NCI-H226 (cell line): ENCODE results near the gene PCDHA1.
"Not testable (repeated sequence)": the region's sequence is repeated elsewhere in the genome, so short reads cannot be mapped to it uniquely, and the experiment has no call there.

Experiments used
- DNase-seq: peaks from one replicate; pipeline ENCODE4 v3.0.0-alpha.2; 2015

Gene PCDHA1

DNA sequence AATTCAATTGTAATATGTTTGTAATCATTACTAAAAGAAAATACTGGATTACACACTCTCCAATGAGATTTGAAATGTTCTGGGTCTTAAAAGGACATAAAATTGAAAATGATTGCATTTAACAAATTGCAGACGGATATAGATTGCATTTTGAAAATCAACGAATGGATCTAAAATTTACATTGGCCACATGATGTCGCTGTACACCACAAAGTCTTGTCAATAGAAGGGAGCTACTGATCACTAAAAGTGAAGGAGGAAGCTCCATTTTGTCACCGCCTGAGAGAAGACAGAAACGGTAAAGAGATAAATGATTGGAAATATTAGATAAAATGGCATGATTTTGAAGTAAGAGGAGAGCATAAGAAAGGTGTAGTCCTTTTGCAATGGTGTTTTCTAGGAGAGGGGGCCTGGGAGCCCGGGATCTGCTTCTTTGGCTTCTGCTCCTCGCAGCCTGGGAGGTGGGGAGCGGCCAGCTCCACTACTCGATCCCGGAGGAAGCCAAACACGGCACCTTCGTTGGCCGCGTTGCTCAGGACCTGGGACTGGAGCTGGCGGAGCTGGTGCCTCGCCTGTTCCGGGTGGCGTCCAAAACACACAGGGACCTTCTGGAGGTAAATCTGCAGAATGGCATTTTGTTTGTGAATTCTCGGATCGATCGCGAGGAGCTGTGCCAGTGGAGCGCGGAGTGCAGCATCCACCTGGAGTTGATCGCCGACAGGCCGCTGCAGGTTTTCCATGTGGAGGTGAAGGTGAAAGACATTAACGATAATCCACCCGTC lies at the start of gene PCDHA1:
Gene PCDHA1 (plus strand): TSS at position 236 of the 782 bp plus-strand sequence.
- no peak for DNase-seq

DNA sequence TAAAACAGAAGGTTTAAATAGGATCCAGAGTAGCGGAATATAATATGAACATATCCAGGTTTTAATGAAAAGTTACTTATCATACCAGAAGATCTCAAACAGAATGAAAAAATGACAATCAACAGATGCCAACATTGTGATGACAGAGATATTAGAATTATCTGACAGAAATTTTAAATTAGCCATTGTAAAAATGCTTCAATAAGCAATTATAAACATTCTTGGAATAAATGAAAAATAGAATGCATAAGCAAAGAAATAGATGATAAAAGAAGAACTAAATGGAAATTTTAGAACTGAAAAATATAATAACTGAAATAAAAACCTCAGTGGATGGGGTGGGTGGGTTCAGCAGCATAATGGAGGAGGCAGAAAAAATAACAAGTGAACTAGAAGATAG lies 48.5 kb upstream of the PCDHA1 start:
- DNase-seq: no peak

DNA sequence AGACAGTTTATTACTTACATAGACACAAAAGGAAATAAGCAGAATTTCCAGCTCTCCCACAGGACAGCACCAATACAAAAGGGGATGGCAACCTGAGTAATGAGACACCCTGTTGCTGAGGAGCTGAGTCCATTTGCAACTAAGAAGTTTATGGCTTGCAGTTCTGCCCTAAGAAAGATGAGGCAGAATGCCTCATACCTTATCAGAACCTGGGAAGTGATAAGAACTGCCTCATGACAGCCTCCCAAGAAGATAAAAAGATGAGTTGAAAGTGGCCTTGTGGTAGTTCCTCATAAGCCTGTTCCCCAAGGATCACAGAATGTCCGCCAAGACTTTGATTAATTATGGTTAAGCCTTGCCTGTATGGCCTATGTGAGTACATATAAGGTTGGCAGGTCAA lies 44.0 kb upstream of the PCDHA1 start:
- peak; percentile 53 for DNase-seq

DNA sequence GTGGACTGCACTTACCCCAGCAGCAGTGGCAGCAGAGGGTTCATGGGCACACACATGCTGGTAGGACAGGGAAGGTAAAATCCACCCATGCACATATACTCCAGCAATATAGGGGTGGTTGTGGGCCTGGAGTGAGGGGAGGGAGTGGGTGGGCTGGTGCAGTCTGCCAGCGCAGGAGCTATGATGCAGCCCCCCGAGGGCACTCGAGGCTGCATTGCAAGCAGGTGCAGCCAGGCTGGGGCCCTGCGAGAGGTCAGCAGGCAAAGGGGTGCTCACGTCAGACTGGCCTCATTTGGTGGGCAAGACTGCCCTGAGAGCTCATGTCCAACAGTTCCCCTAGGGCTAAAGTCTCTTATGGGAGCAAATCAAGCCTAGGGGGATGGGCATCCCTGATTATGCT lies 32.4 kb upstream of the PCDHA1 start:
- DNase-seq: no peak

DNA sequence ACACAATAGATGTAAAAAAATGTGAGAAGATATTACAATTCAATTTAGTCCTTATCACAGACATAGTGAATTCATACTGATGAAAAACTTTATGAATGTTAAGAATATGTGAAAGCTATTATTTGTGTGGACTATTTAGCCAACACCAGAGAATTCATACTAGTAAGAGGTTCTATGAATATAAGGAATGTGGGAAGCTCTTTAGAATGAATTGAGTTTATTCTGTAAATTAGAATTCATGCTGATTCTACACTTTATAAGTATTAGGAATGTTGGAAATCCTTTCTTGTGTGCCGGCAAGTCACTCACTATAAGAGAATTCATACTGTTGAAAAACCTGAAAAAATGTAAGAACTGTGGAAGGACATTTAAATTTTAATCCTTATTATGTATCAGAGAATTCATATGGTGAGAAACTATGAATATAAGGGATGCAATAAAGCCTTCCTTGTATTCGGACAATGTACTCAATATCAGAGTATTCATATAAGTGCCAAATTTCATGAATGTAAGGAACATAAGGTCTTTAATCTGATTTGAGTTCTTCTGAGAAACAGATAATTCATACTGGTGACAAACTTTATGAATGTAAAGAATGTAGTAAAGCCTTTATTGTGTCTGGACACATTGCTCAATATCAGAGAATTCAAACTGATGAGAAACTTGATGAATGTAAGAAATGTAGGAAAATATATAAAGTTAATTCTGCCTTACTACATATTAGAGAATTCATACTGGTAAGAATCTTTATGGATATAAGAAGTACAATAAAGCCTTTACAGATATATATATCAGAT lies 21.6 kb upstream of the PCDHA1 start:
- no peak for DNase-seq

DNA sequence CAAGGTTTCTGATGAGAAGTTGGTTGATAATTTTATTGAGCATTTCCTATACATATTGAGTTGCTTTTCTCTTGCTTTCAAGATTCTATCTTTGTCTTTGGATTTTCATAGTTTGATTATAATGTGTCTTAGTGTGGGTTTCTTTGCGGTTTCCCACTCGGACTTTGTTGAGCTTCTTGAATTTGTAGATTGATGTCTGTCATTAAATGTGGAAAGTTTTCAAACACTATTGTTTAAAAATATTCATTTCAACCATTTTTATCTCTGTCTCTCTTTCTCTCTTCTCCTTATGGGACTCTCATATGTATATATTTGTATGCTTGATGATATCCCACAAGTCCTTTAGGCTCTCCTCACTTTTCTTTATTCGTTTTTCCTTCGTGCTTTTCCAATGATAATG lies 18.5 kb upstream of the PCDHA1 start:
- DNase-seq: no peak

DNA sequence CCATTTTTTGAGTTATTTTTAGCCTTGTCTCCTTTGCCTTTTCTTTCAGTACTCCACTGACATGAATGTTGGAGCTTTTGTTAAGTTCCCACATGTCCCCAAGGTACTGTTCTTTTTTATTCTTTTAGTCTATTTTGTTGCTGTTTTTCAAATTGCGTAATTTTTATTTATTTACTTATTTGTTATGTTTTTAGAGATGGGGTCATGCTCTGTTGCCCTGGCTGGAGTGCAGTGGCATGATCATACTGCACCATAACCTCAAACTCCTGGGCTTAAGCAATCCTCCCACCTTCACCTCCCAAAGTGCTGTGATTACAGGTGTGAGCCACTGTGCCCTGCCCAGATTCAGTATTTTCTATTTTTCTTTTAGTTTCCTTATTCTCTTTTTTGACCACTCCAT lies 5.4 kb upstream of the PCDHA1 start:
- no peak for DNase-seq

DNA sequence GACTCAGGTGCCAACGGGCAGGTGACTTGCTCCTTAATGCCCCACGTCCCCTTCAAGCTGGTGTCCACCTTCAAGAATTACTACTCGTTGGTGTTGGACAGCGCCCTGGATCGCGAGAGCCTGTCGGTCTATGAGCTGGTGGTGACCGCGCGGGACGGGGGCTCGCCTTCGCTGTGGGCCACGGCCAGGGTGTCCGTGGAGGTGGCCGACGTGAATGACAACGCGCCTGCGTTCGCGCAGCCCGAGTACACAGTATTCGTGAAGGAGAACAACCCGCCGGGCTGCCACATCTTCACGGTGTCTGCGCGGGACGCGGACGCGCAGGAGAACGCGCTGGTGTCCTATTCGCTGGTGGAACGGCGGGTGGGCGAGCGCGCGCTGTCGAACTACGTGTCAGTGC lies 1.5 kb downstream of the PCDHA1 start:
- DNase-seq: not testable (repeated sequence)

DNA sequence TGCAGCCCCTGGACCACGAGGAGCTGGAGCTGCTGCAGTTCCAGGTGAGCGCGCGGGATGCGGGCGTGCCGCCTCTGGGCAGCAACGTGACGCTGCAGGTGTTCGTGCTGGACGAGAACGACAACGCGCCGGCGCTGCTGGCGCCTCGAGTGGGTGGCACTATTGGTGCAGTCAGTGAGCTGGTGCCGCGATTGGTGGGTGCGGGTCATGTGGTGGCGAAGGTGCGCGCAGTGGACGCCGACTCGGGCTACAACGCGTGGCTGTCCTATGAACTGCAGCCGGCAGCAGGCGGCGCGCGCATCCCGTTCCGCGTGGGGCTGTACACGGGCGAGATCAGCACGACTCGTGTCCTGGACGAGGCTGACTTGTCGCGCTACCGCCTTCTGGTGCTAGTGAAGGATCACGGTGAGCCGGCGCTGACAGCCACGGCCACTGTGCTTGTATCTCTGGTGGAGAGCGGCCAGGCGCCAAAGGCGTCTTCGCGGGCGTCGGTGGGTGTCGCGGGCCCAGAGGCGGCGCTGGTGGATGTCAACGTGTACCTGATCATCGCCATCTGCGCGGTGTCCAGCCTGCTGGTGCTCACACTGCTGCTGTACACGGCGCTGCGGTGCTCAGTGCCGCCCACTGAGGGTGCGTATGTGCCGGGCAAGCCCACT lies 2.0 kb downstream of the PCDHA1 start:
- not testable (repeated sequence) for DNase-seq

DNA sequence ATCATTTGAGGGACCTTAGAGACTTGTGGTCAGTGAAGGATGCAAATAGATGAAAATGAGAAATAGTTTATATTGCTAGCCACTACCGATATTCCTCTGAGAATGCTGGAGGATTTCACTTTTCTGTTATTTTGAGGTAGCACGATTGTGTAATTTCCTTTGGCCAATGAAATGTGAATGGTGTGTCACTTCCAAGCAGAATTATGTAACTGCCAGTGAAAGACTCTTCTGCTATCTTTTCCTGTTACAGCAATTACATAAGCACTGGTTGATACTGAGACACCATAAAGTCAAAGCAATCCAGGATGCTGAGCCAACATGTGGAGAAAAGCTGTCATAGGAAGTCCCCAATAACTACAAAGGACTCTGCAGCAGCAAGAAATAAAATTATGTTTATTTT lies 5.1 kb downstream of the PCDHA1 start:
- no peak for DNase-seq

DNA sequence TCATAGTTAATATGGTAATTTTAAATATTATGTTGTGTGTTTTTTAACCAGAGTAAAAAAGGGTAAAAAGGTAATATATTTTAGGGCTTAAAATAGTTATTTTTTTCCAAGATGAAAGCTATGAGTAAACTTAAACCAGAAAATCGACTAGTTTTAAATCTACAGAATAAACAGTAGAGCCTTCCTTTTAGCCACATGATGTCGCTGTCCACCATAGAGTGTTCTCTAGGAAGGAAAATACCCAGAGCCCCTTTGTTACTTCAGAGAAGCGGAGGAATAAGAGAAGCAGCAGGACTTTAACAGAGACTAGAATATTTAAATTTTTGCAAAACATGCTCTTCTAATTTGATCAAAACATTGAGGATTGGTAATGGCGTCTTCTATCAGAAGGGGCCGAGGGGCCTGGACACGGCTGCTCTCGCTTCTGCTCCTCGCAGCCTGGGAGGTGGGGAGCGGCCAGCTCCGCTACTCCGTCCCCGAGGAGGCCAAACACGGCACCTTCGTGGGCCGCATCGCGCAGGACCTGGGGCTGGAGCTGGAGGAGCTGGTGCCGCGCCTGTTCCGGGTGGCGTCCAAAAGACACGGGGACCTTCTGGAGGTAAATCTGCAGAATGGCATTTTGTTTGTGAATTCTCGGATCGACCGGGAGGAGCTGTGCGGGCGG lies 8.8 kb downstream of the PCDHA1 start, which contains the start of gene PCDHA2:
Gene PCDHA2 (plus strand): TSS at position 258 of the 664 bp plus-strand sequence.
- DNase-seq: no peak

DNA sequence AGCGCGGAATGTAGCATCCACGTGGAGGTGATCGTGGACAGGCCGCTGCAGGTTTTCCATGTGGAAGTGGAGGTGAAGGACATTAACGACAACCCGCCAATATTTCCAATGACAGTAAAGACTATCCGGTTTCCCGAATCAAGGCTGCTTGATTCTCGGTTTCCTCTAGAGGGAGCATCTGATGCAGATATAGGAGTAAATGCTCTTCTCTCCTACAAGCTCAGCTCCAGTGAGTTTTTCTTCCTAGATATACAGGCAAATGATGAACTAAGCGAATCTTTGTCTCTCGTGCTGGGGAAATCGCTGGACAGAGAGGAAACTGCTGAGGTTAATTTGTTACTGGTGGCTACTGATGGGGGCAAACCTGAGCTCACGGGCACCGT lies 9.3 kb downstream of the PCDHA1 start:
- no peak for DNase-seq

DNA sequence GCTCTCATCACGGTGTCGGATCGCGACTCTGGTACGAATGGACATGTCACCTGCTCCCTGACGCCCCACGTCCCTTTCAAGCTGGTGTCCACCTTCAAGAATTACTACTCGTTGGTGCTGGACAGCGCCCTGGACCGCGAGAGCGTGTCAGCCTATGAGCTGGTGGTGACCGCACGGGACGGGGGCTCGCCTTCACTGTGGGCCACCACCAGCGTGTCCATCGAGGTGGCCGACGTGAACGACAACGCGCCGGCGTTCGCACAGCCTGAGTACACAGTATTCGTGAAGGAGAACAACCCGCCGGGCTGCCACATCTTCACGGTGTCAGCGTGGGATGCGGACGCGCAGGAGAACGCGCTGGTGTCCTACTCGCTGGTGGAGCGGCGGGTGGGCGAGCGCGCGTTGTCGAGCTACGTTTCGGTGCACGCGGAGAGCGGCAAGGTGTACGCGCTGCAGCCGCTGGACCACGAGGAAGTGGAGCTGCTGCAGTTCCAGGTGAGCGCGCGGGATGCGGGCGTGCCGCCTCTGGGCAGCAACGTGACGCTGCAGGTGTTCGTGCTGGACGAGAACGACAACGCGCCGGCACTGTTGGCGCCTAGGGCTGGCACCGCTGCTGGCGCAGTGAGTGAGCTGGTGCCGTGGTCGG lies 10.3 kb downstream of the PCDHA1 start:
- DNase-seq: not testable (repeated sequence)

DNA sequence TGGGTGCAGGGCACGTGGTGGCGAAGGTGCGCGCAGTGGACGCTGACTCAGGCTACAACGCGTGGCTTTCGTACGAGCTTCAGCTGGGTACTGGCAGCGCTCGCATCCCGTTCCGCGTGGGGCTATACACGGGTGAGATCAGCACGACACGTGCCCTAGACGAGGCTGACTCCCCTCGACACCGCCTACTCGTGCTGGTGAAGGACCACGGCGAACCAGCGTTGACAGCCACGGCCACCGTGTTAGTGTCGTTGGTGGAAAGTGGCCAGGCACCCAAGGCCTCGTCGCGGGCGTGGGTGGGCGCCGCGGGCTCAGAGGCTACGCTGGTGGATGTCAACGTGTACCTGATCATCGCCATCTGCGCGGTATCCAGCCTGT lies 10.8 kb downstream of the PCDHA1 start:
- no peak for DNase-seq

DNA sequence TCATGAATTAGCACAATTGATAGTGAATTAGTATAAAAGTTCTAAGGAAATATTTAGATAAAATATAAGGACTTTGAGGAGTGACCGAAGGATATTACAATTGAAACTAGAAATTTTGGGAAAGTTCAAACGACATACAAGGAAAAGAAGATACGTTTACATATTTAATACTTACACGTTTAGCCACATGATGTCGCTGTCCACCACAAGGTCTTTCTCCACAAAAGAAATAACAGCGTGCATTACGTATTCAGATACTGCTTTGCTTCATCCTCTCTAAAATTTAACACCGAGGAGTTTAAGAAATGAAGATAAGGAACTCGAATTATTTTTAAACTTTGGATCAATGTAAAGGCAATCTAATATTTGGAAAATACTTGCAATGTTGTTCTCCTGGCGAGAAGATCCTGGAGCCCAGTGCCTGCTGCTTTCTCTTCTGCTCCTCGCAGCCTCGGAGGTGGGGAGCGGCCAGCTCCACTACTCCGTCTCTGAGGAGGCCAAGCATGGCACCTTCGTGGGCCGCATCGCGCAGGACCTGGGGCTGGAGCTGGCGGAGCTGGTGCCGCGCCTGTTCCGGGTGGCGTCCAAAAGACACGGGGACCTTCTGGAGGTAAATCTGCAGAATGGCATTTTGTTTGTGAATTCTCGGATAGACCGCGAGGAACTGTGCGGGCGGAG lies 15.0 kb downstream of the PCDHA1 start, which contains the start of gene PCDHA3:
Gene PCDHA3 (plus strand): TSS at position 242 of the 678 bp plus-strand sequence.
- no peak for DNase-seq

DNA sequence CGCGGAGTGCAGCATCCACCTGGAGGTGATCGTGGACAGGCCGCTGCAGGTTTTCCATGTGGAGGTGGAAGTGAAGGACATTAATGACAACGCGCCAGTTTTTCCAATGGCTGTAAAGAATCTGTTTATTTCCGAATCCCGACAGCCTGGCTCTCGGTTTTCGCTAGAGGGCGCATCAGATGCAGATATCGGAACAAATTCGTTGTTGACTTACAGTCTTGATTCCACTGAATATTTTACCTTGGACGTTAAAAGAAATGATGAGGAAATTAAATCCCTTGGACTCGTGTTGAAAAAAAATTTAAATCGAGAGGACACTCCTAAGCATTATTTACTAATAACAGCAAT lies 15.5 kb downstream of the PCDHA1 start:
- no peak for DNase-seq

DNA sequence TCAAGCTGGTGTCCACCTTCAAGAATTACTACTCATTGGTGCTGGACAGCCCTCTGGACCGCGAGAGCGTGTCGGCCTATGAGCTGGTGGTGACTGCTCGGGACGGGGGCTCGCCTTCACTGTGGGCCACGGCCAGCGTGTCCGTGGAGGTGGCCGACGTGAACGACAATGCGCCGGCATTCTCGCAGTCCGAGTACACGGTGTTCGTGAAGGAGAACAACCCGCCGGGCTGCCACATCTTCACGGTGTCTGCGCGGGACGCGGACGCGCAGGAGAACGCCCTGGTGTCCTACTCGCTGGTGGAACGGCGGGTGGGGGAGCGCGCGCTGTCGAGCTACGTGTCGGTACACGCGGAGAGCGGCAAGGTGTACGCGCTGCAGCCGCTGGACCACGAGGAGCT lies 16.4 kb downstream of the PCDHA1 start:
- not testable (repeated sequence) for DNase-seq

DNA sequence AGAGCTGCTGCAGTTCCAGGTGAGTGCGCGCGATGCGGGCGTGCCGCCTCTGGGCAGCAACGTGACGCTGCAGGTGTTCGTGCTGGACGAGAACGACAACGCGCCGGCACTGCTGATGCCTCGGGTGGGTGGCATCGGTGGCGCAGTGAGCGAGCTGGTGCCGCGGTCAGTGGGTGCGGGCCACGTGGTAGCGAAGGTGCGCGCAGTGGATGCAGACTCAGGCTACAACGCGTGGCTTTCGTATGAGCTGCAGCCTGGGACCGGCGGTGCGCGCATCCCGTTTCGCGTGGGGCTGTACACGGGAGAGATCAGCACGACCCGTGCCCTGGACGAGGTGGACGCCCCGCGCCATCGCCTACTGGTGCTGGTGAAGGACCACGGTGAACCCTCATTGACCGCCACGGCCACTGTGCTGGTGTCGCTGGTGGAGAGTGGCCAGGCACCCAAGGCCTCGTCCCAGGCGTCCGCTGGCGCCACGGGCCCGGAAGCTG lies 16.9 kb downstream of the PCDHA1 start:
- DNase-seq: no peak

DNA sequence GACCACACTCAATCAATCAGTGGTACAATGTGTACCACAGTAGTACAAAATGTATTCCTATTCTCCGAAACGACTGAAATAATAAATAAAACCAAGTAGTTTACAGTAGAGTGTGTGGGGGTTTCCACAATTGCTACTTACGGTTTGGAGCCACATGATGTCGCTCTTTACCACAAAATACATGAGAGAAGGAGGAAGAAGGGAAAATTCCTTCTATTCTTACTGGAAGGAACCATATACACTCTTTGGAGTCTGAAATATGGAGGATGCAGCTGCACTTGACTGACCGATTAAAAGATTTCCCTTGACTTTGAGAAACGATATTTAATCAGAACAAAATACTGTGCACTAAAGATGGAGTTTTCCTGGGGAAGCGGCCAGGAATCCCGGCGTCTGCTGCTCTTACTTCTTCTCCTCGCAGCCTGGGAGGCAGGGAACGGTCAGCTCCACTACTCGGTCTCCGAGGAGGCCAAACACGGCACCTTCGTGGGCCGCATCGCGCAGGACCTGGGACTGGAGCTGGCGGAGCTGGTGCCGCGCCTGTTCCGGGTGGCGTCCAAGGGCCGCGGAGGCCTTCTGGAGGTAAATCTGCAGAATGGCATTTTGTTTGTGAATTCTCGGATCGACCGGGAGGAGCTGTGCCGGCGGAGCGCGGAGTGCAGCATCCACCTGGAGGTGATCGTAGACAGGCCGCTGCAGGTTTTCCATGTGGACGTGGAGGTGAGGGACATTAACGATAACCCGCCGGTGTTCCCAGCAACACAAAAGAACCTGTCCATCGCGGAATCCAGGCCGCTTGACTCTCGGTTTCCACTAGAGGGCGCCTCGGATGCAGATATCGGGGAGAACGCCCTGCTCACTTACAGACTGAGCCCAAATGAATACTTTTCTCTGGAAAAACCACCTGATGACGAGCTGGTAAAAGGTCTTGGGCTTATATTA lies 21.2 kb downstream of the PCDHA1 start, which contains the start of gene PCDHA4:
Gene PCDHA4 (plus strand): TSS at position 235 of the 942 bp plus-strand sequence.
- DNase-seq: no peak

DNA sequence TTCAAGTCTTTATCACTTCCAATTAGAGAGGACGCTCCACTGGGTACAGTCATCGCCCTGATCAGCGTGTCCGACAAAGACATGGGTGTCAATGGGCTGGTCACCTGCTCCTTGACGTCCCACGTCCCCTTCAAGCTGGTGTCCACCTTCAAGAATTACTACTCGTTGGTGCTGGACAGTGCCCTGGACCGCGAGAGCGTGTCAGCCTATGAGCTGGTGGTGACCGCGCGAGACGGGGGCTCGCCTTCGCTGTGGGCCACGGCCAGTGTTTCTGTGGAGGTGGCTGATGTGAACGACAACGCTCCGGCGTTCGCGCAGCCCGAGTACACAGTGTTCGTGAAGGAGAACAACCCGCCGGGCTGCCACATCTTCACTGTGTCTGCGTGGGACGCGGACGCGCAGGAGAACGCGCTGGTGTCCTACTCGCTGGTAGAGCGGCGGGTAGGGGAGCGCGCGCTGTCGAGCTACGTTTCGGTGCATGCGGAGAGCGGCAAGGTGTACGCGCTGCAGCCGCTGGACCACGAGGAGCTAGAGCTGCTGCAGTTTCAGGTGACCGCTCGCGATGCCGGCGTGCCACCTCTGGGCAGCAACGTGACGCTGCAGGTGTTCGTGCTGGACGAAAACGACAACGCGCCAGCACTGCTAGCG lies 22.4 kb downstream of the PCDHA1 start:
- not testable (repeated sequence) for DNase-seq
